ENCODE results near the gene URB1. TPM values are rescaled to one million over a fixed set of nuclear protein-coding genes. Genes with fewer than 3 reads are reported as not detected.

The URB1 gene
- total RNA-seq, 4 donors from 2014 or later = 13.7 to 17.7 (median 15.2) TPM

DNA sequence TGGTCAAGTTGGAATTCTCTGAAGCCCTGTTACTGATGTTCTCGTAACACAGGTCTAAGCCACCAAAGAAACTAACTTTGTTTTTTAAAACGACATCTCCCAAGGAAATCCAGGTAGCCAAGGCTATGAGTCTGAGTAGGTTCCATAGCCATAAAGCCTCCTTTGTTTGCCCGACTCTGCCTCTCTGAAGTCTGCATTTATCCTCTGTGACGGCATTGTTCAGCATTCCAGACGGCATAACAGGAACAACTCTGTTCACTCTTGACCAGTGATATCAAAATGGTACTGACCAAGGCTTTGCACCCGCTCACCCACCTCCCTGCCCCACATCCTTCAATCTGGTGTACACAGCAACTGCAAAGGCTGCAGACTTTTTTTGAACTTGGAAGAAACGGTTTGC, 14.8 kb downstream of the URB1 start:
- no peaks in the 10 kb centered on the region for H3K27me3 ChIP-seq
- no peak overlapping the region for H3K4me3 ChIP-seq
- no peak overlapping the region for H3K27ac ChIP-seq
- H3K36me3 ChIP-seq = peaks cover 0 to 39% of the 10 kb centered on the region in 2 donors
- ATAC-seq (no peak), DNase-seq (no peak)
- intact Hi-C loops (cut with DNase I; ENCODE audit: low total_unique reads) = no loop called here
- in situ Hi-C loops (cut with MboI; ENCODE audit: low sequenced_read_pairs in 4 of 4) = loop anchor here in 2 of 4 donors (25.0 kb wide), 2 partner anchors 359 to 641 kb away; partner anchors contain the start of genes SYNJ1 (in 2 of the 2) and SCAF4 (in 1 of the 2)
- no peak for TF ChIP-seq POLR2A (IDR thresholded peaks at IDR 0.05)
- TF ChIP-seq, protein P1, sequence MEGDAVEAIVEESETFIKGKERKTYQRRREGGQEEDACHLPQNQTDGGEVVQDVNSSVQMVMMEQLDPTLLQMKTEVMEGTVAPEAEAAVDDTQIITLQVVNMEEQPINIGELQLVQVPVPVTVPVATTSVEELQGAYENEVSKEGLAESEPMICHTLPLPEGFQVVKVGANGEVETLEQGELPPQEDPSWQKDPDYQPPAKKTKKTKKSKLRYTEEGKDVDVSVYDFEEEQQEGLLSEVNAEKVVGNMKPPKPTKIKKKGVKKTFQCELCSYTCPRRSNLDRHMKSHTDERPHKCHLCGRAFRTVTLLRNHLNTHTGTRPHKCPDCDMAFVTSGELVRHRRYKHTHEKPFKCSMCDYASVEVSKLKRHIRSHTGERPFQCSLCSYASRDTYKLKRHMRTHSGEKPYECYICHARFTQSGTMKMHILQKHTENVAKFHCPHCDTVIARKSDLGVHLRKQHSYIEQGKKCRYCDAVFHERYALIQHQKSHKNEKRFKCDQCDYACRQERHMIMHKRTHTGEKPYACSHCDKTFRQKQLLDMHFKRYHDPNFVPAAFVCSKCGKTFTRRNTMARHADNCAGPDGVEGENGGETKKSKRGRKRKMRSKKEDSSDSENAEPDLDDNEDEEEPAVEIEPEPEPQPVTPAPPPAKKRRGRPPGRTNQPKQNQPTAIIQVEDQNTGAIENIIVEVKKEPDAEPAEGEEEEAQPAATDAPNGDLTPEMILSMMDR (IDR thresholded peaks at IDR 0.05 in 4 of 5, conservative IDR thresholded peaks at IDR 0.05 in 1 of 5) = no peak
- H3K4me1 ChIP-seq = peaks cover 0 to 7% of the 10 kb centered on the region in 2 donors
- H3K9me3 ChIP-seq = no peaks in the 10 kb centered on the region

DNA sequence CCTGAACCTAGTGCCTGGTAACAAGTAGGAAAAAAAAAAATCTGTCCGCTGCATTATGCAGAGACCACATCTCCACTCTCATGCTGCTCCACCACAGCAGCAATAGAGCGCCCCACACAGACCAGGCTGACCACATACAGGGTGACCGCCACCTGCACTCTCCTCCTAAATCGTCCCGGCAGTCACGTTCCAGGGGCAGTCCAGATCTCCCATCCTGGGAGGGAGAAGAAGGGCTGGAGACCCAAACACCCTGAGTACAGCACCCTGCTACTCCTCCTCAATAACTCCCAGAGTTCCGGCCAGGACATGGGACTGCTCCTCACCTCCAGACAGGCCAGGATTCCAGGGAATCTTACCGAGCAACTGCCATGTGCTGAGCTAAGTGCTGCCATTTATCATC, 15.3 kb downstream of the URB1 start:
- Histone ChIP-seq H3K9me3 (no peaks in the 10 kb centered on the region), H3K4me3 (no peak overlapping the region), H3K36me3 (peaks cover 0 to 38% of the 10 kb centered on the region in 2 donors), H3K27me3 (no peaks in the 10 kb centered on the region), H3K4me1 (peaks cover 0 to 7% of the 10 kb centered on the region in 2 donors), H3K27ac (no peak overlapping the region)
- no peak for DNase-seq
- TF ChIP-seq, protein P1 (IDR thresholded peaks at IDR 0.05 in 4 of 5, conservative IDR thresholded peaks at IDR 0.05 in 1 of 5) = no peak
- TF ChIP-seq POLR2A (IDR thresholded peaks at IDR 0.05) = no peak
- ATAC-seq = no peak
- intact Hi-C loops (cut with DNase I; ENCODE audit: low total_unique reads) = no loop called here
- in situ Hi-C loops (cut with MboI; ENCODE audit: low sequenced_read_pairs in 4 of 4) = loop anchor here in 2 of 4 donors (25.0 kb wide), 2 partner anchors 360 to 640 kb away; partner anchors contain the start of genes SYNJ1 (in 2 of the 2) and SCAF4 (in 1 of the 2)

DNA sequence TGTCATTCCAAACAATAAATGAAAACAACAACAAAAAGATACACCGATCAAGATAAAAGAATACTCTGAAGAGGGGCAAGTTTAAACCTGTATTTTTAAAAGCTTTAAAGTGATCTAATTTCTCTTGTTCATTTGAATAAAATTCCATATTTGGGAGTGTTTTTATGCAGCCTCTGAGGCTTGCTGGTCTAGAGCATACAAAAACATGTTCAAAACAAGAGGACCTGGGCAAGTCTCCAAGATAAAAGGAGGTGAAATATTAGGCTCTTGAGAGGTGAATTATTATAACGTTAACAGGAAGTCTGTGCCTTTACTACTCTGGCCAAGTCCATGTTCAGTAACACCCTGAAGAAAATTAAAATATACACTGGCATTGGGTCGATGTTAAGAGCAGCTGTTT, 20.1 kb downstream of the URB1 start:
- TF ChIP-seq, protein P1 (IDR thresholded peaks at IDR 0.05 in 4 of 5, conservative IDR thresholded peaks at IDR 0.05 in 1 of 5) = no peak
- TF ChIP-seq POLR2A (IDR thresholded peaks at IDR 0.05) = no peak
- Histone ChIP-seq H3K4me1 (peaks cover 0 to 2% of the 10 kb centered on the region in 2 donors), H3K27me3 (no peaks in the 10 kb centered on the region), H3K4me3 (no peak overlapping the region), H3K36me3 (peaks cover 0 to 65% of the 10 kb centered on the region in 2 donors), H3K27ac (peak overlapping the region; percentile 36 to 53 (median 47)), H3K9me3 (no peaks in the 10 kb centered on the region)
- in situ Hi-C loops (cut with MboI; ENCODE audit: low sequenced_read_pairs in 4 of 4) = no loop called here
- ATAC-seq = no peak
- intact Hi-C loops (cut with DNase I; ENCODE audit: low total_unique reads) = no loop called here
- no peak for DNase-seq

DNA sequence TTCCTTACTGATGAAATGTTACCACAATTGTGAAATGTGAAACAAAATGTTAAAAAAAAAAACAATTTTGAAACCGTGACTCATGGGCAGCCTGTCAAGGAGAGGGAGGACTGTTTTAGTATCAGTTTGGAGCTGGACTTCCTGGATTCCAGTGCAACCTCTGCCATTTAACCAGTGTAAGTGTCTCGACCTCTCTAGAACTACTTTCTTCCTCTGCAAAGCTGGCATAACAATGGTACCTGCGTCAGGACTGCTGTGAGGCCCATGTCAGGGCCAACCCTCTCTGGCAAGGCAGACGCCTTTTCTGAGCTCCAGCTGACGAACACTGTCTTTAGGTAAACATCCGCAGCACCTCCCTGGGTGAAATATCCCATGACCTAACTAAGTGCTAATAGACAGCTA, 20.9 kb downstream of the URB1 start:
- Histone ChIP-seq H3K36me3 (peaks cover 0 to 65% of the 10 kb centered on the region in 2 donors), H3K27ac (peak overlapping the region; percentile 36 to 53 (median 47)), H3K4me3 (no peak overlapping the region), H3K27me3 (no peaks in the 10 kb centered on the region), H3K9me3 (no peaks in the 10 kb centered on the region), H3K4me1 (peaks cover 0 to 2% of the 10 kb centered on the region in 2 donors)
- TF ChIP-seq, protein P1 (IDR thresholded peaks at IDR 0.05 in 4 of 5, conservative IDR thresholded peaks at IDR 0.05 in 1 of 5) = no peak
- no peak for TF ChIP-seq POLR2A (IDR thresholded peaks at IDR 0.05)
- ATAC-seq = peak; percentile 30 to 66
- no peak for DNase-seq
- intact Hi-C loops (cut with DNase I; ENCODE audit: low total_unique reads) (no loop called here), in situ Hi-C loops (cut with MboI; ENCODE audit: low sequenced_read_pairs in 4 of 4) (no loop called here)

Data from gastrocnemius medialis (tissue), 4 donors.